ENCODE measurements around the gene KIF16B.

The KIF16B gene

GRCh38 chr20:16280219-16280618, 293.0 kb downstream of the KIF16B start:
- TF ChIP-seq CTCF (conservative IDR thresholded peaks at IDR 0.05) = no peak
- no peak overlapping the region for H3K27ac ChIP-seq

GRCh38 chr20:16279320-16279719, 293.9 kb downstream of the KIF16B start:
- no peak overlapping the region; the same call in 1 of the 2 replicates for H3K27ac ChIP-seq
- TF ChIP-seq CTCF (conservative IDR thresholded peaks at IDR 0.05) = no peak

GRCh38 chr20:16273812-16274555, 299.3 kb downstream of the KIF16B start:
- TF ChIP-seq CTCF (conservative IDR thresholded peaks at IDR 0.05) = no peak
- H3K27ac ChIP-seq = peak overlapping the region; percentile 54; the same call in 1 of the 2 replicates

- no peak for TF ChIP-seq CTCF (conservative IDR thresholded peaks at IDR 0.05)
- peak overlapping the region; percentile 54 for H3K27ac ChIP-seq
Measured at GRCh38 chr20:16272780-16273360, 300.4 kb downstream of the KIF16B start.

- TF ChIP-seq CTCF (conservative IDR thresholded peaks at IDR 0.05) = no peak
- peak overlapping the region; percentile 54 for H3K27ac ChIP-seq
Measured at GRCh38 chr20:16271450-16271849, 301.8 kb downstream of the KIF16B start.

- H3K27ac ChIP-seq = peak overlapping the region; percentile 54
- no peak for TF ChIP-seq CTCF (conservative IDR thresholded peaks at IDR 0.05)
Measured at GRCh38 chr20:16270989-16271388, 302.3 kb downstream of the KIF16B start.

- no peak overlapping the region; the same call in 1 of the 2 replicates for H3K27ac ChIP-seq
- no peak for TF ChIP-seq CTCF (conservative IDR thresholded peaks at IDR 0.05)
Measured at GRCh38 chr20:16270314-16270931, 302.8 kb downstream of the KIF16B start.
